ENCODE results near the gene PGAP1. TPM values are rescaled to one million over a fixed set of nuclear protein-coding genes. Genes with fewer than 3 reads are reported as not detected.

PGAP1 gene
- 7.1 TPM for total RNA-seq (2021; ENCODE audit: unreplicated experiment)
- polyA plus RNA-seq (2012) = 0.55 and 0.64 TPM in 2 replicates
- percentile 60 among the genes with signal in this experiment for Bru-seq, nascent RNA
- BruChase-seq, experiment 1, labeled RNA remaining after a 6-hour chase = percentile 61 among the genes with signal in this experiment
- BruChase-seq, experiment 2, labeled RNA remaining after a 2-hour chase = percentile 69 among the genes with signal in this experiment
- long read RNA-seq, full-length matches to known transcripts = 1 of 11 reads
- long read RNA-seq, partial matches to known transcripts = 0 of 11 reads
- long read RNA-seq, other reads (novel, unspliced or antisense) = 10 of 11 reads

GRCh38 chr2:196926562-196927375, at the start of gene PGAP1:
TSS of gene PGAP1 (minus strand) at chr2:196926707. CDS start at chr2:196926616, 91 bp downstream.
- peak within 1 kb of the TSS; percentile 79 to 80 for H3K4me3 ChIP-seq (replicated peaks in 1 of 2; ENCODE audit: low read depth in 1 of 2, low read length in 2 of 2)
- TF ChIP-seq MAX (IDR thresholded peaks at IDR 0.05) (0 out of 2 replicates have a peak, but pooled peaks have one; percentile 28), TCF7L2 (IDR thresholded peaks at IDR 0.05; ENCODE audit: borderline replicate concordance, extremely low read depth, insufficient read depth, insufficient read length) (no peak), ATF3 (IDR thresholded peaks at IDR 0.05) (no peak), EZH2 (IDR thresholded peaks at IDR 0.05) (no peak), POLR2A (IDR thresholded peaks at IDR 0.05; ENCODE audit: borderline replicate concordance, extremely low read depth, insufficient read depth, insufficient read length) (peak; percentile 81), YY1 (IDR thresholded peaks at IDR 0.05; ENCODE audit: extremely low read depth, insufficient replicate concordance, low read depth, low read length) (peak; percentile 9), ZFX (IDR thresholded peaks at IDR 0.05) (peak; percentile 81), POLR2AphosphoS5 (IDR thresholded peaks at IDR 0.05; ENCODE audit: low read depth, low read length) (peak; percentile 83)
- H3K79me2 ChIP-seq (ENCODE audit: insufficient read depth, low read length) = peaks cover 20% of the 10 kb centered on the region
- peak within 1 kb of the TSS; percentile 74 for H3K27ac ChIP-seq (ENCODE audit: low read depth, low read length)
- peak within 1 kb of the TSS; percentile 79 for H2AFZ ChIP-seq (ENCODE audit: low read depth, low read length, poor library complexity, severe bottlenecking)
- CTCF ChIA-PET = no interaction called here
- intact Hi-C loops (cut with micrococcal nuclease) = loop anchor here (5.0 kb wide), 1 partner anchor 129 kb away; the partner anchor contains the start of gene GTF3C3
- peak within 1 kb of the TSS; percentile 91 for H3K4me2 ChIP-seq (ENCODE audit: low read length)
- H3K9ac ChIP-seq (ENCODE audit: low read length) = peak within 1 kb of the TSS; percentile 77
- POLR2A ChIA-PET = interaction anchor here (0.7 to 1.5 kb wide), 3 partner anchors 10 to 59 kb away, joined by 3 to 4 read pairs (median 4); no protein-coding TSS in a partner anchor
- peaks cover 0 to 14% of the 10 kb centered on the region in 2 experiments; a peak in 2 of 4 replicates for H3K4me1 ChIP-seq (ENCODE audit: control insufficient read depth in 1 of 2, insufficient read depth in 2 of 2, low read length in 2 of 2)
- peak; percentile 69 for DNase-seq (ENCODE audit: low read depth, low spot score)
- H3K27me3 ChIP-seq (ENCODE audit: insufficient read depth, low read length) = no peaks in the 10 kb centered on the region
- H3K9me3 ChIP-seq (ENCODE audit: control insufficient read depth in 1 of 2, insufficient read depth in 1 of 2, low read depth in 1 of 2, low read length in 2 of 2) = no peaks in the 10 kb centered on the region
- H3K9me2 ChIP-seq (ENCODE audit: insufficient read depth) = no peaks in the 10 kb centered on the region
- no peaks in the 10 kb centered on the region for H4K20me1 ChIP-seq (ENCODE audit: insufficient read depth)
- RAD21 ChIA-PET (ENCODE audit: low non-redundant PET in 1 of 2, low total read pairs in 2 of 2, uncharacterized antibody in 2 of 2, unreplicated experiment in 2 of 2) = no interaction called here
- peak; percentile 96 for ATAC-seq
- BruUV-seq (replicated peaks) = no TSS peak
- H3K36me3 ChIP-seq (ENCODE audit: control insufficient read depth in 1 of 2, insufficient read depth in 2 of 2, low read length in 2 of 2) = no peaks in the 10 kb centered on the region
